Transverse colon (tissue), 4 donors: ENCODE measurements around the gene CRHR2. TPM values are rescaled to one million over a fixed set of nuclear protein-coding genes. Genes with fewer than 3 reads are reported as not detected.

ENCODE experiments used
- DNase-seq: peaks from one replicate; pipeline ENCODE4 v3.0.0-alpha.2; 2019
- H3K27ac ChIP-seq, 4 donors: fragments of 200-600 bp; sonication (generic); 2 replicates each; pipeline ENCODE4 v1.5.1; 2016 to 2018; ENCODE audit warnings: inconsistent platforms in 4 of 4
- H3K27me3 ChIP-seq: fragments of 200-600 bp; sonication (generic); 2 replicates; pipeline ENCODE4 v1.5.1; 2017; ENCODE audit warnings: inconsistent platforms
- H3K36me3 ChIP-seq, 4 donors: fragments of 200-600 bp; sonication (generic); 2 replicates each; pipeline ENCODE4 v1.5.1; 2017 to 2019; ENCODE audit warnings: inconsistent platforms in 4 of 4
- H3K4me1 ChIP-seq, 4 donors: fragments of 200-600 bp; sonication (generic); 2 replicates each; pipeline ENCODE4 v1.5.1; 2017 to 2020; ENCODE audit warnings: inconsistent platforms in 4 of 4
- H3K4me3 ChIP-seq, 4 donors: fragments of 200-600 bp; sonication (generic); 1 replicate in 1 of 4; 2 replicates in 3 of 4; pipeline versions ENCODE4 v1.5.1 to v1.6.1; 2017 to 2019; ENCODE audit warnings: inconsistent platforms in 4 of 4
- H3K9me3 ChIP-seq, 2 donors: fragments of 200-600 bp; sonication (generic); 2 replicates each; pipeline ENCODE4 v1.5.1; 2017 to 2019; ENCODE audit warnings: inconsistent platforms in 2 of 2
- CTCF ChIP-seq, 5 experiments: fragments of 200-600 bp in 3 of 5; fragments of 450-650 bp in 2 of 5; sonication (generic) in 3 of 5; IDR thresholded peaks; 1 replicate in 2 of 5; 2 replicates in 3 of 5; pipeline ENCODE4 v1.5.1; 2016 to 2017; ENCODE audit warnings: antibody characterized with exemption in 5 of 5, inconsistent platforms in 3 of 5, mild to moderate bottlenecking in 2 of 5, moderate library complexity in 1 of 5
- EP300 ChIP-seq: sonication (generic); formaldehyde crosslinking; IDR thresholded peaks from one replicate; pipeline ENCODE4 v1.6.1; 2017; ENCODE audit warnings: antibody characterized with exemption, low read depth
- POLR2A ChIP-seq: fragments of 450-650 bp; IDR thresholded peaks from one replicate; pipeline ENCODE4 v1.6.1; 2016; ENCODE audit warnings: antibody characterized with exemption, mild to moderate bottlenecking, moderate library complexity
- POLR2AphosphoS5 ChIP-seq, 3 donors: sonication (generic); formaldehyde crosslinking; IDR thresholded peaks; one replicate each; pipeline ENCODE4 v1.6.1; 2016; ENCODE audit warnings: antibody characterized with exemption in 3 of 3
- WGBS, 2 donors: methylation state at CpG; one replicate each; pipeline ENCODE4 v1.1.5; 2018; ENCODE audit warnings: low coverage in 1 of 2; 5-methylcytosine and 5-hydroxymethylcytosine counted together
- in situ Hi-C, 4 donors: fragments of 200-750 bp; cut with MboI; loops; one replicate each; pipeline versions ENCODE4 v1.15.0 to v1.15.1; 2017; ENCODE audit warnings: low sequenced_read_pairs in 3 of 4, low pct_ligation_motif_present in 1 of 4, low pct_unique_long_range_greater_than_20kb in 1 of 4
- intact Hi-C: fragments of 100-400 bp; cut with DNase I; formaldehyde crosslinking; loops from one replicate; pipeline ENCODE4 v1.15.1; 2023; ENCODE audit warnings: low total_unique reads
- total RNA-seq, 4 donors: library from RNA; depleted of rRNA; stranded (reverse); fragments of >200 nt; gene quantifications; one replicate each; pipeline ENCODE4 v1.1.0, GENCODE V29; 2016

CRHR2 gene
- total RNA-seq, 4 donors from 2014 or later, result not detected

- TF ChIP-seq POLR2AphosphoS5 (IDR thresholded peaks at IDR 0.05) (no peak), POLR2A (no peak), CTCF (IDR thresholded peaks at IDR 0.05) (no peak), EP300 (no peak)
- in situ Hi-C loops (no loop called here), intact Hi-C loops (no loop called here)
- peaks cover 0 to 70% (median 28%) of the 10 kb centered on the region in 4 donors for H3K36me3 ChIP-seq
- H3K4me3 ChIP-seq, result no peak overlapping the region
- no peak for DNase-seq
- no peaks in the 10 kb centered on the region for H3K9me3 ChIP-seq
- no peak overlapping the region for H3K27ac ChIP-seq
- H3K4me1 ChIP-seq, result no peaks in the 10 kb centered on the region
- WGBS, 2 donors, result 86 to 89% methylated on average over 2 to 3 of the region's 3 CpGs
- H3K27me3 ChIP-seq, result no peaks in the 10 kb centered on the region
Measured at GRCh38 chr7:30604901-30605300, 77.4 kb downstream of the CRHR2 start.

Other genes with a start within 250 kb of the CRHR2 start
- gene NOD1, start 203.7 kb downstream of the CRHR2 start, total RNA-seq, result 10 to 100 TPM; 12.4 to 18.3 (median 15.6) TPM
- gene GGCT, start 177.6 kb downstream of the CRHR2 start, total RNA-seq, result 10 to 100 TPM in 3 of 4 donors, 1 to 10 TPM in 1; 3.6 to 21.3 (median 16.5) TPM
- 10 to 100 TPM; 20.6 to 69.4 (median 34.5) TPM for gene GARS1, start 87.6 kb downstream of the CRHR2 start, total RNA-seq
- gene INMT, start 69.7 kb upstream of the CRHR2 start, total RNA-seq, result 10 to 100 TPM in 1 of 4 donors, 1 to 10 TPM in 3; 3.8 to 15.5 (median 8.7) TPM
- gene MINDY4, start 89.0 kb upstream of the CRHR2 start, total RNA-seq, result 10 to 100 TPM in 1 of 4 donors, 1 to 10 TPM in 3; 4.6 to 14.1 (median 6.8) TPM
- gene AQP1, start 229.4 kb upstream of the CRHR2 start, total RNA-seq, result 10 to 100 TPM; 21.3 to 98.3 (median 28.4) TPM